ENCODE results near the gene TRAF2. TPM values are rescaled to one million over a fixed set of nuclear protein-coding genes. Genes with fewer than 3 reads are reported as not detected.

The TRAF2 gene
- polyA plus RNA-seq, 3 donors: 1.6 to 6.1 (median 2.0) TPM

DNA sequence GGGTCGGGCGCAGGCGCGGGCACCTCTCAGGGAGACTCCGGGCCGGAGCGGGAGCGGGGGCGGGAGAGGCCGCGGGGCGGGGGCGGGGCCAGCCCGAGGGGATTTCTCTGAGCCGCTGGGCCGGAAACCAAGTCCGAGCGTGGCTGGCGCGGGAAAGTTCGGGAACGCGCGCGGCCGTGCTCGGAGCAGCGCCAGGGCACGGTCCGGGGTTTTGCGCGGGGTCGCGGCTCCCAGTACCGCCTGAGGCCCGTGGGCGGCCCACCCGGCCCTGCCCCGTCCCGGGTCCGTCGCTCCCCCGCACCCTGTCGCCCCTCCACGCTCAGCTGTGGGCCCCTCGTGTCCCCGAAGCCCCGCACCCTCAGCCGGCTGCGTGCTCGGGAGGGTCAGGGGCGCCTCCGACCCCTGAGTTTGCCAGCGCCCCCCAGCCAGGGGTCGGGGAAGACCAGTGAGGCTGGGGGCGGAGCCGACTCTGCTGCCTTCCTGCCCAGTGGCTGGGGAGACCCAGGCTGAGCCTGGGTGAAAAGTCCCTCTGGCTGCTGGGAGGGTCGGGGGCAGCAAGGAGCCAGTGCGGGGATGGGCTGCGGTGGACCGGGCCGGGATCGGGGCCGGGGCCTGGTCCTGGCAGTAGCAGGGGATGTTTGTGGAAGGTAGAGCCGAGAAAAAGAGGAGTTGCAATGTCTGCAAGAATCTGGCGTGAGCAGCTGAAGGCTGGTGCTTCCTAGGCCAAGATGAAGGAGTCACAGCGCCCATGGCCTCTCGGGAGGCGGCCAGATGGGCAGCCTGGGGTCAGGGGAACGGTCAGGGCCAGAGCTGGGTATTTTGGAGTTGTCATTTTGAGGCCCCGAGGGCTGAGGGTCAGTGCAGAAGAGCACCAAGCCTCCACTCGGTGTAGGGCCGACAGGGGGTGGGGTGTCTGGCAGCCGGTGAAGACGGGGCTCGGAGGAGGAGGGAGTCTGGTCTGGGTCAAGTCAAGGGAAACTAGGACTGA, 588 bp downstream of the TRAF2 start:
- peaks cover 31% of the 10 kb centered on the region for H3K4me1 Mint-ChIP-seq
- Histone ChIP-seq H3K27ac (ENCODE audit: low read depth in 1 of 2, low read length in 2 of 2) (peak overlapping the region in 1 of 2 donors; percentile 82), H3K27me3 (ENCODE audit: control insufficient read depth in 2 of 2, insufficient read depth in 2 of 2, low read length in 2 of 2) (no peaks in the 10 kb centered on the region), H3K4me1 (ENCODE audit: control insufficient read depth in 1 of 2, insufficient read depth in 2 of 2, low read length in 2 of 2) (peaks cover 25 to 32% of the 10 kb centered on the region in 2 donors), H3K36me3 (replicated peaks in 1 of 2; ENCODE audit: control insufficient read depth in 1 of 2, insufficient read depth in 2 of 2, low read length in 2 of 2) (peaks cover 0 to 11% of the 10 kb centered on the region in 2 donors), H3K4me3 (replicated peaks in 1 of 3; ENCODE audit: low read depth in 2 of 3, low read length in 3 of 3) (peak overlapping the region; percentile 74 to 85 (median 80)), H3K4me2 (replicated peaks; ENCODE audit: extremely low read depth, low read length, poor library complexity, severe bottlenecking) (peak overlapping the region; percentile 95), H4K20me1 (ENCODE audit: insufficient read depth, low read length) (peaks cover 20% of the 10 kb centered on the region), H3K9me3 (replicated peaks in 1 of 2; ENCODE audit: control insufficient read depth in 1 of 2, insufficient read depth in 1 of 2, low read length in 2 of 2) (no peaks in the 10 kb centered on the region), H2AFZ (ENCODE audit: insufficient read depth, low read depth, low read length, poor library complexity, severe bottlenecking) (peak overlapping the region; percentile 77), H3K9ac (ENCODE audit: insufficient read depth, low read length, poor library complexity, severe bottlenecking) (peak overlapping the region; percentile 83), H3K79me2 (ENCODE audit: insufficient read depth, low read length) (peaks cover 53% of the 10 kb centered on the region)
- TF ChIP-seq, protein P1, sequence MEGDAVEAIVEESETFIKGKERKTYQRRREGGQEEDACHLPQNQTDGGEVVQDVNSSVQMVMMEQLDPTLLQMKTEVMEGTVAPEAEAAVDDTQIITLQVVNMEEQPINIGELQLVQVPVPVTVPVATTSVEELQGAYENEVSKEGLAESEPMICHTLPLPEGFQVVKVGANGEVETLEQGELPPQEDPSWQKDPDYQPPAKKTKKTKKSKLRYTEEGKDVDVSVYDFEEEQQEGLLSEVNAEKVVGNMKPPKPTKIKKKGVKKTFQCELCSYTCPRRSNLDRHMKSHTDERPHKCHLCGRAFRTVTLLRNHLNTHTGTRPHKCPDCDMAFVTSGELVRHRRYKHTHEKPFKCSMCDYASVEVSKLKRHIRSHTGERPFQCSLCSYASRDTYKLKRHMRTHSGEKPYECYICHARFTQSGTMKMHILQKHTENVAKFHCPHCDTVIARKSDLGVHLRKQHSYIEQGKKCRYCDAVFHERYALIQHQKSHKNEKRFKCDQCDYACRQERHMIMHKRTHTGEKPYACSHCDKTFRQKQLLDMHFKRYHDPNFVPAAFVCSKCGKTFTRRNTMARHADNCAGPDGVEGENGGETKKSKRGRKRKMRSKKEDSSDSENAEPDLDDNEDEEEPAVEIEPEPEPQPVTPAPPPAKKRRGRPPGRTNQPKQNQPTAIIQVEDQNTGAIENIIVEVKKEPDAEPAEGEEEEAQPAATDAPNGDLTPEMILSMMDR (IDR thresholded peaks at IDR 0.05): no peak
- peak; percentile 41 to 78 (median 51) for DNase-seq
- peaks cover 0 to 2% (median 2%) of the 10 kb centered on the region in 3 donors for H3K27me3 Mint-ChIP-seq (ENCODE audit: low read depth in 3 of 3)
- intact Hi-C loops (cut with micrococcal nuclease): loop anchor here (2.0 to 5.0 kb wide), 4 partner anchors 20 to 58 kb away; partner anchors contain the start of genes EDF1 (in 2 of the 2), PHPT1 (in 2 of the 2), C8G (in 1 of the 2) and FBXW5 (in 1 of the 2)
- H3K36me3 Mint-ChIP-seq: peaks cover 3 to 17% of the 10 kb centered on the region in 2 donors
- no peaks in the 10 kb centered on the region for H3K9me3 Mint-ChIP-seq
- peak overlapping the region; percentile 24 to 82 (median 63) for H3K27ac Mint-ChIP-seq
- WGBS (ENCODE audit: insufficient coverage): 1% methylated on average over 75 of the region's 76 CpGs
- peak overlapping the region; percentile 86 to 91 for H3K4me3 Mint-ChIP-seq

DNA sequence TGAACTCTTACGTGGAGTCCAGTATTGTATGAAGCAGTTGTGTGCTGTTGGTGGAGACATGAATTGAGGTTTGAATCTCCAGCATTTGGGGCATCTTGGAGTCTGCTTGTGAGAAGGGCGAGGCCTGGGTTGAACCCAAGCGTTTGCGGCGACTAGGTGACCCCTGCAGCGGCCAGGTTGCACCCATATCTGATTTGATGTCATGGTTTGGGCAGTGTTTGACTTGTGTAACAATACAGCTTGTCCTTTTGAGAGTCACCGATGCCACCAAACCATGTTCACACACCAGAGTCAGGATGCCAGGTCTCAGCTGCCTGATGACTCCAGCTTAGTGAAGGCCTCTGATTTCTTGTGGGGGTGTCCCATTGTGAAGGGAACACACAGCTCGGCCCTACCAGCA, 2.1 kb downstream of the TRAF2 start:
- peaks cover 16% of the 10 kb centered on the region for H3K4me1 Mint-ChIP-seq
- 80% methylated on average over 1 of the region's 8 CpGs for WGBS (ENCODE audit: insufficient coverage)
- Histone ChIP-seq H3K27ac (ENCODE audit: low read depth in 1 of 2, low read length in 2 of 2) (no peak overlapping the region), H3K9me3 (replicated peaks in 1 of 2; ENCODE audit: control insufficient read depth in 1 of 2, insufficient read depth in 1 of 2, low read length in 2 of 2) (no peaks in the 10 kb centered on the region), H3K4me2 (replicated peaks; ENCODE audit: extremely low read depth, low read length, poor library complexity, severe bottlenecking) (no peak overlapping the region), H3K4me3 (replicated peaks in 1 of 3; ENCODE audit: low read depth in 2 of 3, low read length in 3 of 3) (no peak overlapping the region), H3K79me2 (ENCODE audit: insufficient read depth, low read length) (peaks cover 67% of the 10 kb centered on the region), H2AFZ (ENCODE audit: insufficient read depth, low read depth, low read length, poor library complexity, severe bottlenecking) (no peak overlapping the region), H3K27me3 (ENCODE audit: control insufficient read depth in 2 of 2, insufficient read depth in 2 of 2, low read length in 2 of 2) (no peaks in the 10 kb centered on the region), H3K9ac (ENCODE audit: insufficient read depth, low read length, poor library complexity, severe bottlenecking) (no peak overlapping the region), H3K4me1 (ENCODE audit: control insufficient read depth in 1 of 2, insufficient read depth in 2 of 2, low read length in 2 of 2) (peaks cover 13 to 18% of the 10 kb centered on the region in 2 donors), H4K20me1 (ENCODE audit: insufficient read depth, low read length) (peaks cover 20% of the 10 kb centered on the region), H3K36me3 (replicated peaks in 1 of 2; ENCODE audit: control insufficient read depth in 1 of 2, insufficient read depth in 2 of 2, low read length in 2 of 2) (peaks cover 0 to 16% of the 10 kb centered on the region in 2 donors)
- H3K9me3 Mint-ChIP-seq: no peaks in the 10 kb centered on the region
- DNase-seq: no peak
- intact Hi-C loops (cut with micrococcal nuclease): loop anchor here in 1 of 2 donors (5.0 kb wide), 1 partner anchor 41 kb away; the partner anchor contains the start of gene PHPT1
- peak overlapping the region in 1 of 7 donors; percentile 8 for H3K27ac Mint-ChIP-seq
- H3K27me3 Mint-ChIP-seq (ENCODE audit: low read depth in 3 of 3): peaks cover 0 to 2% (median 2%) of the 10 kb centered on the region in 3 donors
- H3K4me3 Mint-ChIP-seq: no peak overlapping the region
- peaks cover 8 to 23% of the 10 kb centered on the region in 2 donors for H3K36me3 Mint-ChIP-seq
- TF ChIP-seq, protein P1 (IDR thresholded peaks at IDR 0.05): no peak
